ENCODE data around the gene TEX101.

Gene TEX101

GRCh38 chr19:43444531-43445287 is 30.0 kb downstream of the TEX101 start:
- no peaks in the 10 kb centered on the region for H3K27me3 ChIP-seq (ENCODE audit: control insufficient read depth in 3 of 3, insufficient read depth in 3 of 3, low read depth in 1 of 3, low read length in 3 of 3)
- no peak overlapping the region for H2AFZ ChIP-seq (ENCODE audit: low read length)
- no CpG with 5 or more reads among the region's 15 CpGs for WGBS, 2 donors (ENCODE audit: extremely low coverage in 2 of 2, insufficient read length in 2 of 2, insufficient replicate concordance in 1 of 2)
- H3K9ac ChIP-seq (ENCODE audit: low read depth, low read length, poor library complexity): no peak overlapping the region
- no peak overlapping the region for H2BK5ac ChIP-seq (ENCODE audit: low read length)
- H3K23ac ChIP-seq (ENCODE audit: low read depth, low read length, poor library complexity): no peak overlapping the region
- H4K91ac ChIP-seq (ENCODE audit: low read depth, low read length, poor library complexity): no peak overlapping the region
- no peak overlapping the region for H3K4me2 ChIP-seq (ENCODE audit: insufficient read depth, low read length, poor library complexity, severe bottlenecking)
- no peak overlapping the region for H3K18ac ChIP-seq (ENCODE audit: low read length)
- H3K27ac ChIP-seq (replicated peaks; ENCODE audit: low read length): no peak overlapping the region
- no peak for DNase-seq (ENCODE audit: low spot score)
- H3K14ac ChIP-seq (ENCODE audit: low read length): no peak overlapping the region
- H2AK5ac ChIP-seq (ENCODE audit: low read depth, low read length): no peak overlapping the region
- H3K4ac ChIP-seq (ENCODE audit: low read length): no peak overlapping the region
- H3K4me3 ChIP-seq (ENCODE audit: low read length in 2 of 2): no peak overlapping the region
- H3K4me1 ChIP-seq (ENCODE audit: control insufficient read depth in 2 of 2, insufficient read depth in 1 of 2, low read depth in 1 of 2, low read length in 2 of 2): no peaks in the 10 kb centered on the region
- H3K79me1 ChIP-seq (ENCODE audit: low read depth, low read length): peaks cover 2% of the 10 kb centered on the region
- no peaks in the 10 kb centered on the region for H3K36me3 ChIP-seq (replicated peaks in 1 of 2; ENCODE audit: control insufficient read depth in 2 of 2, insufficient read depth in 2 of 2, low read length in 2 of 2)
- H3K9me3 ChIP-seq (replicated peaks in 1 of 2; ENCODE audit: control insufficient read depth in 2 of 2, insufficient read depth in 1 of 2, low read depth in 1 of 2, low read length in 2 of 2): no peaks in the 10 kb centered on the region
- no peak overlapping the region for H2BK15ac ChIP-seq (ENCODE audit: low read length)
- no peak overlapping the region for H2BK12ac ChIP-seq (ENCODE audit: low read length)
- H2BK120ac ChIP-seq (ENCODE audit: low read depth, low read length): no peak overlapping the region
- no peak overlapping the region for H4K8ac ChIP-seq (ENCODE audit: low read depth, low read length)

GRCh38 chr19:43445426-43445825 is 30.7 kb downstream of the TEX101 start:
- Histone ChIP-seq H2AFZ (ENCODE audit: low read length) (no peak overlapping the region), H3K79me1 (ENCODE audit: low read depth, low read length) (peaks cover 2% of the 10 kb centered on the region), H4K8ac (ENCODE audit: low read depth, low read length) (no peak overlapping the region), H2BK120ac (ENCODE audit: low read depth, low read length) (no peak overlapping the region), H2AK5ac (ENCODE audit: low read depth, low read length) (no peak overlapping the region), H3K23ac (ENCODE audit: low read depth, low read length, poor library complexity) (no peak overlapping the region), H3K4me3 (ENCODE audit: low read length in 2 of 2) (no peak overlapping the region), H4K91ac (ENCODE audit: low read depth, low read length, poor library complexity) (no peak overlapping the region), H2BK12ac (ENCODE audit: low read length) (no peak overlapping the region), H3K27me3 (ENCODE audit: control insufficient read depth in 3 of 3, insufficient read depth in 3 of 3, low read depth in 1 of 3, low read length in 3 of 3) (no peaks in the 10 kb centered on the region), H3K18ac (ENCODE audit: low read length) (no peak overlapping the region), H3K4me1 (ENCODE audit: control insufficient read depth in 2 of 2, insufficient read depth in 1 of 2, low read depth in 1 of 2, low read length in 2 of 2) (no peaks in the 10 kb centered on the region), H3K36me3 (replicated peaks in 1 of 2; ENCODE audit: control insufficient read depth in 2 of 2, insufficient read depth in 2 of 2, low read length in 2 of 2) (no peaks in the 10 kb centered on the region), H3K4ac (ENCODE audit: low read length) (no peak overlapping the region), H3K27ac (replicated peaks; ENCODE audit: low read length) (no peak overlapping the region), H2BK5ac (ENCODE audit: low read length) (no peak overlapping the region), H3K9me3 (replicated peaks in 1 of 2; ENCODE audit: control insufficient read depth in 2 of 2, insufficient read depth in 1 of 2, low read depth in 1 of 2, low read length in 2 of 2) (no peaks in the 10 kb centered on the region), H3K4me2 (ENCODE audit: insufficient read depth, low read length, poor library complexity, severe bottlenecking) (no peak overlapping the region), H3K14ac (ENCODE audit: low read length) (no peak overlapping the region), H3K9ac (ENCODE audit: low read depth, low read length, poor library complexity) (no peak overlapping the region), H2BK15ac (ENCODE audit: low read length) (no peak overlapping the region)
- no peak for DNase-seq (ENCODE audit: low spot score)
- WGBS, 2 donors (ENCODE audit: extremely low coverage in 2 of 2, insufficient read length in 2 of 2, insufficient replicate concordance in 1 of 2): no CpG with 5 or more reads among the region's 2 CpGs

- no peaks in the 10 kb centered on the region for H3K27me3 ChIP-seq (ENCODE audit: control insufficient read depth in 3 of 3, insufficient read depth in 3 of 3, low read depth in 1 of 3, low read length in 3 of 3)
- no peak overlapping the region for H2BK120ac ChIP-seq (ENCODE audit: low read depth, low read length)
- H3K36me3 ChIP-seq (replicated peaks in 1 of 2; ENCODE audit: control insufficient read depth in 2 of 2, insufficient read depth in 2 of 2, low read length in 2 of 2): no peaks in the 10 kb centered on the region
- no peak overlapping the region for H3K18ac ChIP-seq (ENCODE audit: low read length)
- H3K4me1 ChIP-seq (ENCODE audit: control insufficient read depth in 2 of 2, insufficient read depth in 1 of 2, low read depth in 1 of 2, low read length in 2 of 2): no peaks in the 10 kb centered on the region
- WGBS, 2 donors (ENCODE audit: extremely low coverage in 2 of 2, insufficient read length in 2 of 2, insufficient replicate concordance in 1 of 2): no CpG with 5 or more reads among the region's 14 CpGs
- H3K4ac ChIP-seq (ENCODE audit: low read length): no peak overlapping the region
- no peak overlapping the region for H3K4me3 ChIP-seq (ENCODE audit: low read length in 2 of 2)
- no peak overlapping the region for H3K4me2 ChIP-seq (ENCODE audit: insufficient read depth, low read length, poor library complexity, severe bottlenecking)
- H2BK15ac ChIP-seq (ENCODE audit: low read length): no peak overlapping the region
- peak overlapping the region; percentile 51 for H2AFZ ChIP-seq (ENCODE audit: low read length)
- H2BK12ac ChIP-seq (ENCODE audit: low read length): no peak overlapping the region
- no peak overlapping the region for H3K14ac ChIP-seq (ENCODE audit: low read length)
- no peak overlapping the region for H4K8ac ChIP-seq (ENCODE audit: low read depth, low read length)
- no peaks in the 10 kb centered on the region for H3K9me3 ChIP-seq (replicated peaks in 1 of 2; ENCODE audit: control insufficient read depth in 2 of 2, insufficient read depth in 1 of 2, low read depth in 1 of 2, low read length in 2 of 2)
- no peak overlapping the region for H3K27ac ChIP-seq (replicated peaks; ENCODE audit: low read length)
- DNase-seq (ENCODE audit: low spot score): peak; percentile 72
- no peak overlapping the region for H2BK5ac ChIP-seq (ENCODE audit: low read length)
- peaks cover 2% of the 10 kb centered on the region for H3K79me1 ChIP-seq (ENCODE audit: low read depth, low read length)
- no peak overlapping the region for H3K9ac ChIP-seq (ENCODE audit: low read depth, low read length, poor library complexity)
- H3K23ac ChIP-seq (ENCODE audit: low read depth, low read length, poor library complexity): no peak overlapping the region
- H2AK5ac ChIP-seq (ENCODE audit: low read depth, low read length): no peak overlapping the region
- no peak overlapping the region for H4K91ac ChIP-seq (ENCODE audit: low read depth, low read length, poor library complexity)
Measured at GRCh38 chr19:43446746-43447489, 32.2 kb downstream of the TEX101 start.

GRCh38 chr19:43447655-43448054 is 33.0 kb downstream of the TEX101 start:
- Histone ChIP-seq H3K79me1 (ENCODE audit: low read depth, low read length) (peaks cover 2% of the 10 kb centered on the region), H2BK120ac (ENCODE audit: low read depth, low read length) (no peak overlapping the region), H4K8ac (ENCODE audit: low read depth, low read length) (no peak overlapping the region), H3K4me2 (ENCODE audit: insufficient read depth, low read length, poor library complexity, severe bottlenecking) (no peak overlapping the region), H2AK5ac (ENCODE audit: low read depth, low read length) (no peak overlapping the region), H3K4me3 (ENCODE audit: low read length in 2 of 2) (no peak overlapping the region), H3K4ac (ENCODE audit: low read length) (no peak overlapping the region), H3K27ac (replicated peaks; ENCODE audit: low read length) (no peak overlapping the region), H4K91ac (ENCODE audit: low read depth, low read length, poor library complexity) (no peak overlapping the region), H2BK5ac (ENCODE audit: low read length) (no peak overlapping the region), H3K36me3 (replicated peaks in 1 of 2; ENCODE audit: control insufficient read depth in 2 of 2, insufficient read depth in 2 of 2, low read length in 2 of 2) (no peaks in the 10 kb centered on the region), H3K27me3 (ENCODE audit: control insufficient read depth in 3 of 3, insufficient read depth in 3 of 3, low read depth in 1 of 3, low read length in 3 of 3) (no peaks in the 10 kb centered on the region), H3K4me1 (ENCODE audit: control insufficient read depth in 2 of 2, insufficient read depth in 1 of 2, low read depth in 1 of 2, low read length in 2 of 2) (no peaks in the 10 kb centered on the region), H3K14ac (ENCODE audit: low read length) (no peak overlapping the region), H3K9ac (ENCODE audit: low read depth, low read length, poor library complexity) (no peak overlapping the region), H3K9me3 (replicated peaks in 1 of 2; ENCODE audit: control insufficient read depth in 2 of 2, insufficient read depth in 1 of 2, low read depth in 1 of 2, low read length in 2 of 2) (peaks cover 2 to 4% of the 10 kb centered on the region in 2 donors), H2BK15ac (ENCODE audit: low read length) (no peak overlapping the region), H3K23ac (ENCODE audit: low read depth, low read length, poor library complexity) (no peak overlapping the region), H3K18ac (ENCODE audit: low read length) (no peak overlapping the region), H2AFZ (ENCODE audit: low read length) (no peak overlapping the region), H2BK12ac (ENCODE audit: low read length) (no peak overlapping the region)
- no CpG with 5 or more reads among the region's 9 CpGs for WGBS, 2 donors (ENCODE audit: extremely low coverage in 2 of 2, insufficient read length in 2 of 2, insufficient replicate concordance in 1 of 2)
- no peak for DNase-seq (ENCODE audit: low spot score)

Data from neuronal stem cell (in vitro differentiated cells).